PC-9 (cell line): ENCODE results near the gene IL20RA.

Experiments
- CTCF ChIP-seq: fragments of 200-600 bp; sonication (generic); conservative IDR thresholded peaks from 2 replicates; pipeline ENCODE4 v1.6.1; 2017; ENCODE audit warnings: mixed run types, antibody characterized with exemption, mild to moderate bottlenecking, moderate library complexity
- EZH2 ChIP-seq: fragments of 200-600 bp; sonication (generic); IDR thresholded peaks from 2 replicates; pipeline ENCODE4 v1.8.0; 2017; ENCODE audit warnings: antibody characterized with exemption, low read depth

- TF ChIP-seq CTCF, result no peak
- TF ChIP-seq EZH2, result no peak
Measured at GRCh38 chr6:137092018-137092417, 47.3 kb upstream of the IL20RA start.
